Neural crest cell (in vitro differentiated cells): ENCODE results near the gene COMTD1. TPM values are rescaled to one million over a fixed set of nuclear protein-coding genes. Genes with fewer than 3 reads are reported as not detected.
A peak's percentile ranks its signal among the peaks of the same experiment; 100 is the strongest.
"Not testable (repeated sequence)": the region's sequence is repeated elsewhere in the genome, so short reads cannot be mapped to it uniquely, and the experiment has no call there.

Source experiments
- DNase-seq: peaks from one replicate; pipeline ENCODE4 v3.0.0; 2021; ENCODE audit warnings: low read depth, mixed read lengths, low spot score
- H3K27ac Mint-ChIP-seq: one replicate; pipeline ENCODE4 v1.8.0; 2021; ENCODE audit warnings: mild to moderate bottlenecking, mixed read lengths; ENCODE audit not compliant: unreplicated experiment
- H3K27me3 Mint-ChIP-seq: 2 replicates; pipeline ENCODE4 v1.8.0; 2021; ENCODE audit warnings: low read depth, mild to moderate bottlenecking, mixed read lengths
- H3K36me3 Mint-ChIP-seq: 2 replicates; pipeline ENCODE4 v1.8.0; 2021; ENCODE audit warnings: low read depth, mild to moderate bottlenecking, mixed read lengths
- H3K4me1 Mint-ChIP-seq: 2 replicates; pipeline ENCODE4 v1.8.0; 2021; ENCODE audit warnings: mixed read lengths
- H3K4me3 Mint-ChIP-seq: one replicate; pipeline ENCODE4 v1.8.0; 2021; ENCODE audit warnings: mild to moderate bottlenecking, mixed read lengths
- H3K9me3 Mint-ChIP-seq: 2 replicates; pipeline ENCODE4 v1.8.0; 2021; ENCODE audit warnings: mixed read lengths
- CTCF ChIP-seq: fragments of 200-600 bp; sonication (generic); conservative IDR thresholded peaks from 2 replicates; pipeline ENCODE4 v1.5.0; 2021; ENCODE audit warnings: antibody characterized with exemption, mild to moderate bottlenecking
- total RNA-seq: library from RNA; stranded (reverse); gene quantifications from 2 replicates; pipeline ENCODE4 v1.2.1, GENCODE V29; 2021

The COMTD1 gene
- total RNA-seq, 1 donor from 2014 or later = 4.7 TPM

- Mint-ChIP-seq H3K4me1 (peaks cover 21% of the 10 kb centered on the region), H3K27me3 (no peaks in the 10 kb centered on the region), H3K36me3 (peaks cover 4% of the 10 kb centered on the region), H3K9me3 (no peaks in the 10 kb centered on the region), H3K4me3 (peak overlapping the region; percentile 97), H3K27ac (peak overlapping the region; percentile 99)
- no peak for DNase-seq
- no peak for TF ChIP-seq CTCF
Observed at GRCh38 chr10:75209921-75210281, 25.9 kb downstream of the COMTD1 start.

GRCh38 chr10:75209086-75209920 is 26.5 kb downstream of the COMTD1 start:
- no peak for DNase-seq
- Mint-ChIP-seq H3K4me3 (peak overlapping the region; percentile 97), H3K9me3 (no peaks in the 10 kb centered on the region), H3K27ac (no peak overlapping the region), H3K36me3 (peaks cover 4% of the 10 kb centered on the region), H3K27me3 (no peaks in the 10 kb centered on the region), H3K4me1 (peaks cover 21% of the 10 kb centered on the region)
- no peak for TF ChIP-seq CTCF

DNA sequence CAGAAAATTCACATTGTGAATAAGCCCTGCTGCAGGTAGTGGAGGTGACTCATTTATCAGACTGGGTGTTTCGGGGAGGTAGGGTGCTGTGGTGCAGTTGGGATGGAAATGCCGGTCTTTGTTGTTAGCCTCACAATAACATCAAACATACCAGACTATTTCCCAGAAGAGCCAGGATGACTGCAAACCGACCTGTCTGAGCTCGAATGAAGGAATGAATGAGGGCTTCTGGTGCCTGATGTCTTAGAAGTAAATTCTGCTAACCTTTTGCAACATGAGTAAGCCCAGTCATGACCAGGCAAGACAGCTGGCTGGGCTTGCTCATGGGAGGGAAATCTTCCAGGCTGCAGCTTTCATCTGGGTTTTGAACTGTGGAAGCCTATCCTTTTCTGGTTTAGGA is 27.6 kb downstream of the COMTD1 start:
- Mint-ChIP-seq H3K27ac (no peak overlapping the region), H3K4me3 (peak overlapping the region; percentile 84), H3K36me3 (no peaks in the 10 kb centered on the region), H3K4me1 (peaks cover 21% of the 10 kb centered on the region), H3K27me3 (no peaks in the 10 kb centered on the region), H3K9me3 (no peaks in the 10 kb centered on the region)
- TF ChIP-seq CTCF = no peak
- DNase-seq = no peak

DNA sequence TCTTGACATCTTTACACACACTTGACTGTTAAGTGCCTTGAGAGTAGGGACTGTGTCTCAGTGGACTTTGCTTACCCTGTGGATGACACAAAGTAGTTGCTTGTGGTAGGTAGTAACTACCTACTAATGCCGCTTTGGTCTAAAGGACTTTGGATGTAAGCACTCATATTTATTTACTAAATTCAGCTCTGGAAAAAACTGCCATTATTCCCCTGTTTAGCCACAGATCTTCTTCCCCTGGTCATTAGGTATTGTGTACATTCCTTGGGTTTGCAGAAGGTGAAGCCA is 28.0 kb downstream of the COMTD1 start:
- Mint-ChIP-seq H3K4me1 (peaks cover 20% of the 10 kb centered on the region), H3K27me3 (no peaks in the 10 kb centered on the region), H3K36me3 (no peaks in the 10 kb centered on the region), H3K4me3 (peak overlapping the region; percentile 9), H3K9me3 (no peaks in the 10 kb centered on the region), H3K27ac (no peak overlapping the region)
- no peak for DNase-seq
- no peak for TF ChIP-seq CTCF

- Mint-ChIP-seq H3K4me1 (peaks cover 15% of the 10 kb centered on the region), H3K27ac (peak overlapping the region; percentile 3), H3K36me3 (no peaks in the 10 kb centered on the region), H3K4me3 (peak overlapping the region; percentile 68), H3K27me3 (no peaks in the 10 kb centered on the region), H3K9me3 (no peaks in the 10 kb centered on the region)
- no peak for TF ChIP-seq CTCF
- no peak for DNase-seq
Observed at GRCh38 chr10:75207079-75207856, 28.5 kb downstream of the COMTD1 start.

- not testable (repeated sequence) for H3K36me3 Mint-ChIP-seq, DNase-seq, H3K27me3 Mint-ChIP-seq, H3K27ac Mint-ChIP-seq, H3K9me3 Mint-ChIP-seq, H3K4me1 Mint-ChIP-seq
- peak overlapping the region; percentile 68 for H3K4me3 Mint-ChIP-seq
Observed at GRCh38 chr10:75206638-75207037, 29.1 kb downstream of the COMTD1 start.
